ENCODE data around the gene ITGB6.

DNA sequence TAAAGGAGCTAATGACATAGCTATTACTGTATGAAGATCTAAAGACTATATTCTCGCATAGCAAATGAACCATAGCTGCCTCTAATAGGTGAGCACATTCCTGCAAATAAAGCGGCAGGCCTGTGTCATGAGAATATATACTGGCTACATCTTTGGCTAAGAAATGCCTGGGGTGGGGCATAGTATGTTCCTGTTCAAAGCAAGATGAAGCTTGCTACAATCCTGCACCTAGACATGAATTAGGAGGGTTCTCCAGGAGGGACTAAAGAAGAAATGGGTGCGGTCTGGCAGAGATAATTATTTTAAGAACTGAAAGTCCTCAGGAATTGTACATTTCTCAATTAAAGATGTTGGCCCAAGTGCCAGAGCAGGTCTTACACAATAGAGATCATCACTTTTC, 90.8 kb downstream of the ITGB6 start:
- TF ChIP-seq, protein P1, sequence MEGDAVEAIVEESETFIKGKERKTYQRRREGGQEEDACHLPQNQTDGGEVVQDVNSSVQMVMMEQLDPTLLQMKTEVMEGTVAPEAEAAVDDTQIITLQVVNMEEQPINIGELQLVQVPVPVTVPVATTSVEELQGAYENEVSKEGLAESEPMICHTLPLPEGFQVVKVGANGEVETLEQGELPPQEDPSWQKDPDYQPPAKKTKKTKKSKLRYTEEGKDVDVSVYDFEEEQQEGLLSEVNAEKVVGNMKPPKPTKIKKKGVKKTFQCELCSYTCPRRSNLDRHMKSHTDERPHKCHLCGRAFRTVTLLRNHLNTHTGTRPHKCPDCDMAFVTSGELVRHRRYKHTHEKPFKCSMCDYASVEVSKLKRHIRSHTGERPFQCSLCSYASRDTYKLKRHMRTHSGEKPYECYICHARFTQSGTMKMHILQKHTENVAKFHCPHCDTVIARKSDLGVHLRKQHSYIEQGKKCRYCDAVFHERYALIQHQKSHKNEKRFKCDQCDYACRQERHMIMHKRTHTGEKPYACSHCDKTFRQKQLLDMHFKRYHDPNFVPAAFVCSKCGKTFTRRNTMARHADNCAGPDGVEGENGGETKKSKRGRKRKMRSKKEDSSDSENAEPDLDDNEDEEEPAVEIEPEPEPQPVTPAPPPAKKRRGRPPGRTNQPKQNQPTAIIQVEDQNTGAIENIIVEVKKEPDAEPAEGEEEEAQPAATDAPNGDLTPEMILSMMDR (conservative IDR thresholded peaks at IDR 0.05; ENCODE audit: low read depth, low read length), result no peak
- TF ChIP-seq EZH2phosphoT487 (IDR thresholded peaks at IDR 0.05; ENCODE audit: borderline replicate concordance, low read length), result no peak
